RPMI7951 (cell line): ENCODE data around the gene CRAMP1. TPM values are rescaled to one million over a fixed set of nuclear protein-coding genes. Genes with fewer than 3 reads are reported as not detected.
"Not testable (repeated sequence)": the region's sequence is repeated elsewhere in the genome, so short reads cannot be mapped to it uniquely, and the experiment has no call there.

ENCODE experiments used
- DNase-seq: peaks from one replicate; pipeline ENCODE4 v3.0.0-alpha.2; 2012; ENCODE audit warnings: low read depth
- total RNA-seq: library from RNA; depleted of rRNA; stranded (reverse); fragments of >200 nt; shearing (Covaris generic); gene quantifications from 2 replicates; pipeline ENCODE4 v1.2.3, GENCODE V29; 2014; rRNA removed

Gene CRAMP1
- total RNA-seq, 1 experiment from 2014 or later = 3.2 TPM

- no peak for DNase-seq
These were observed 96.6 kb downstream of the CRAMP1 start for GRCh38 chr16:1708768-1709180.

GRCh38 chr16:1709356-1709755 lies 97.2 kb downstream of the CRAMP1 start:
- no peak for DNase-seq

GRCh38 chr16:1710811-1711507 lies 98.8 kb downstream of the CRAMP1 start:
- DNase-seq = no peak

- DNase-seq = no peak
These were observed 100.7 kb downstream of the CRAMP1 start for GRCh38 chr16:1712791-1713261.

- no peak for DNase-seq
These were observed 101.2 kb downstream of the CRAMP1 start for GRCh38 chr16:1713331-1713730.

GRCh38 chr16:1713933-1714332 lies 101.8 kb downstream of the CRAMP1 start:
- no peak for DNase-seq

GRCh38 chr16:1715220-1715619 lies 103.1 kb downstream of the CRAMP1 start:
- no peak for DNase-seq

GRCh38 chr16:1718236-1718635 lies 106.1 kb downstream of the CRAMP1 start:
- DNase-seq = not testable (repeated sequence)

- not testable (repeated sequence) for DNase-seq
These were observed 107.5 kb downstream of the CRAMP1 start for GRCh38 chr16:1719559-1720229.

GRCh38 chr16:1721372-1721771 lies 109.2 kb downstream of the CRAMP1 start:
- no peak for DNase-seq

- peak; percentile 46 for DNase-seq
These were observed 111.4 kb downstream of the CRAMP1 start for GRCh38 chr16:1723450-1724147.

GRCh38 chr16:1724491-1724890 lies 112.3 kb downstream of the CRAMP1 start:
- DNase-seq = no peak

GRCh38 chr16:1726661-1727502 lies 114.7 kb downstream of the CRAMP1 start:
- no peak for DNase-seq

Other genes starting within 250 kb of the CRAMP1 start
- gene UNKL, start 197.7 kb upstream of the CRAMP1 start, total RNA-seq = 4.8 and 8.8 TPM in 2 replicates
- gene UQCC4, start 191.6 kb upstream of the CRAMP1 start, total RNA-seq = 25.1 and 30.1 TPM in 2 replicates
- gene PERCC1, start 181.3 kb upstream of the CRAMP1 start, total RNA-seq = not detected in 2 replicates
- gene CCDC154, start 167.8 kb upstream of the CRAMP1 start, total RNA-seq = not detected in 2 replicates
- gene CLCN7, start 137.3 kb upstream of the CRAMP1 start, total RNA-seq = 33.3 and 38.6 TPM in 2 replicates
- gene PTX4, start 123.4 kb upstream of the CRAMP1 start, total RNA-seq = not detected in 2 replicates
- 9.0 and 12.8 TPM in 2 replicates for gene TELO2, start 119.0 kb upstream of the CRAMP1 start, total RNA-seq
- not detected in 2 replicates for gene TMEM204, start 78.7 kb upstream of the CRAMP1 start, total RNA-seq
- 4.9 and 9.4 TPM in 2 replicates for gene IFT140, start 288 bp upstream of the CRAMP1 start, total RNA-seq
- gene JPT2, start 65.9 kb downstream of the CRAMP1 start, total RNA-seq = 140 and 148 TPM in 2 replicates
- 6.7 and 16.3 TPM in 2 replicates for gene MAPK8IP3, start 93.8 kb downstream of the CRAMP1 start, total RNA-seq
- gene NME3, start 159.2 kb downstream of the CRAMP1 start, total RNA-seq = 50.2 and 65.5 TPM in 2 replicates
- 1.1 and 1.6 TPM in 2 replicates for gene EME2, start 160.4 kb downstream of the CRAMP1 start, total RNA-seq
- gene MRPS34, start 160.8 kb downstream of the CRAMP1 start, total RNA-seq = 82.5 and 136 TPM in 2 replicates
- 15.6 and 22.7 TPM in 2 replicates for gene SPSB3, start 170.2 kb downstream of the CRAMP1 start, total RNA-seq
- gene NUBP2, start 170.6 kb downstream of the CRAMP1 start, total RNA-seq = 50.1 and 71.5 TPM in 2 replicates
- not detected in 2 replicates for gene IGFALS, start 181.3 kb downstream of the CRAMP1 start, total RNA-seq
- gene HAGH, start 214.5 kb downstream of the CRAMP1 start, total RNA-seq = 50.7 and 68.8 TPM in 2 replicates
- gene FAHD1, start 214.8 kb downstream of the CRAMP1 start, total RNA-seq = 39.3 and 54.6 TPM in 2 replicates